Heart right ventricle (tissue), 16 donors: ENCODE data around the gene CTNNA1. TPM values are rescaled to one million over a fixed set of nuclear protein-coding genes. Genes with fewer than 3 reads are reported as not detected.
A peak's percentile ranks its signal among the peaks of the same experiment; 100 is the strongest.
"Not testable (repeated sequence)": the region's sequence is repeated elsewhere in the genome, so short reads cannot be mapped to it uniquely, and the experiment has no call there.

Experiments
- ATAC-seq, 8 donors: fragments of 200-7000 bp; cut with Tn5 transposase; one replicate each; pipeline ENCODE4 v1.9.1; 2020; ENCODE audit warnings: mild to moderate bottlenecking in 8 of 8, moderate library complexity in 8 of 8, moderate number of reproducible peaks in 1 of 8
- DNase-seq, 2 donors: peaks; one replicate each; pipeline ENCODE4 v3.0.0-alpha.2; 2020
- H3K27ac ChIP-seq, 10 donors: fragments of 200-600 bp; sonication (generic) in 2 of 10; one replicate each; pipeline versions ENCODE4 v1.5.0 to v1.8.0; 2020 to 2022; ENCODE audit warnings: mild to moderate bottlenecking in 3 of 10
- H3K27me3 ChIP-seq, 7 donors: fragments of 200-600 bp; one replicate each; pipeline ENCODE4 v1.8.0; 2021 to 2022; ENCODE audit warnings: mild to moderate bottlenecking in 2 of 7
- H3K36me3 ChIP-seq, 9 donors: fragments of 200-600 bp; sonication (generic) in 1 of 9; one replicate each; pipeline versions ENCODE4 v1.5.0 to v1.8.0; 2020 to 2022; ENCODE audit warnings: mild to moderate bottlenecking in 2 of 9
- H3K4me1 ChIP-seq, 9 donors: fragments of 200-600 bp; sonication (generic) in 1 of 9; one replicate each; pipeline versions ENCODE4 v1.5.0 to v1.8.0; 2020 to 2022; ENCODE audit warnings: mild to moderate bottlenecking in 4 of 9
- H3K4me3 ChIP-seq, 10 donors: fragments of 200-600 bp; sonication (generic) in 2 of 10; one replicate each; pipeline versions ENCODE4 v1.5.0 to v1.8.0; 2020 to 2022; ENCODE audit warnings: mild to moderate bottlenecking in 7 of 10, moderate library complexity in 2 of 10
- H3K9me3 ChIP-seq, 11 donors: fragments of 200-600 bp in 10 of 11; sonication (generic) in 2 of 11; one replicate each; pipeline versions ENCODE4 v1.5.0 to v1.8.0; 2013 to 2022; ENCODE audit warnings: mild to moderate bottlenecking in 2 of 11, control low read depth in 1 of 11, moderate library complexity in 1 of 11
- CTCF ChIP-seq, 9 donors: fragments of 200-600 bp; sonication (generic) in 2 of 9; IDR thresholded peaks; one replicate each; pipeline versions ENCODE4 v1.5.0 to v1.8.0; 2021 to 2022; ENCODE audit warnings: antibody characterized with exemption in 9 of 9, mild to moderate bottlenecking in 5 of 9, moderate library complexity in 1 of 9
- WGBS, 2 donors: extraction: QIAGEN DNeasy Blood & Tissue Kit; methylation state at CpG; one replicate each; pipeline ENCODE4 v1.1.7; 2013; ENCODE audit warnings: inconsistent platforms in 1 of 2; 5-methylcytosine and 5-hydroxymethylcytosine counted together
- intact Hi-C, 10 donors: fragments of 100-400 bp; cut with DNase I; formaldehyde crosslinking; loops; one replicate each; pipeline versions ENCODE4 v1.11.1 to v1.14.2; 2022
- polyA plus RNA-seq, 2 donors: library from polyadenylated mRNA; stranded (reverse); fragments of 200-250 nt; gene quantifications; one replicate each; pipeline ENCODE4 v1.2.3, GENCODE V29; 2013
- total RNA-seq, 10 donors: library from RNA; stranded (reverse); fragmentation: NEBNext Ultra II Directional in 3 of 10; extraction: Animal tissue kit (Norgen Biotek cat#: 25700) in 3 of 10; gene quantifications; one replicate each; pipeline versions ENCODE4 v1.2.1 to v1.2.4, GENCODE V29; 2021 to 2023
- donor health status: Arrhythmogenic right ventricular cardiomyopathy.
- donor health status: ischemic (EF 13 %, LVEDD 7.1; RV severe dilation, severe dysfunction).
- donor health status: healthy with polysubstance abuse.
- donor health status: DM: no; HTN: yes; CAD: no.
- donor health status: DM: no; HTN: no; CAD: no.
- donor health status: ischemic (EF 25% LVEDD 6.9; RV normal size, moderate dysfunction).
- donor health status: ischemic (EF 25% LVEDD 5.7; RV mildly dilated, moderate dysfunction).
- donor health status: healthy.
- donor health status: DM: yes; HTN: yes; CAD: no.
- donor health status: Ischemic cardiomyopathy.
- donor health status: ischemic (EF 35%, LVEDD 5.7; RV mildly dilated, moderate dysfunction).
- donor health status: nonischemic (EF 11% LVEDD 7.7; RV severe dilation, severe dysfunction).
- donor health status: DM: yes; HTN: yes; CAD: no.
- donor health status: PGD.
- donor health status: ischemic (EF 29% LVEDD 5.4; RV normal size, mild dysfunction).
- donor health status: nonischemic (EF 23%, LVEDD 6.1; RV moderate dilation, normal function).

CTNNA1 gene
- total and polyA plus RNA-seq, 12 donors = 128 to 416 (median 379) TPM

- no peaks in the 10 kb centered on the region for H3K27me3 ChIP-seq
- H3K4me3 ChIP-seq = no peak overlapping the region
- 87 to 88% methylated on average over 6 of the region's 6 CpGs for WGBS, 2 donors
- no peak overlapping the region for H3K27ac ChIP-seq
- peaks cover 14 to 80% (median 72%) of the 10 kb centered on the region in 9 donors for H3K4me1 ChIP-seq
- intact Hi-C loops = loop anchor here in 5 of 10 donors (10.0 kb wide), 5 partner anchors 102 to 508 kb away; partner anchors contain the start of gene HSPA9 (in 1 of the 5)
- TF ChIP-seq CTCF (IDR thresholded peaks at IDR 0.05) = no peak
- ATAC-seq (no peak), DNase-seq (no peak)
- peaks cover 0 to 17% (median 0%) of the 10 kb centered on the region in 11 donors for H3K9me3 ChIP-seq
- peaks cover 0 to 64% (median 13%) of the 10 kb centered on the region in 9 donors for H3K36me3 ChIP-seq
Observed at GRCh38 chr5:138757061-138757776, 4.0 kb downstream of the CTNNA1 start.

GRCh38 chr5:138760448-138761110, 7.4 kb downstream of the CTNNA1 start:
- peak overlapping the region in 1 of 10 donors; percentile 23 for H3K27ac ChIP-seq
- peaks cover 0 to 60% (median 13%) of the 10 kb centered on the region in 9 donors for H3K36me3 ChIP-seq
- H3K27me3 ChIP-seq = no peaks in the 10 kb centered on the region
- H3K4me3 ChIP-seq = no peak overlapping the region
- H3K4me1 ChIP-seq = peaks cover 5 to 95% (median 65%) of the 10 kb centered on the region in 9 donors
- ATAC-seq = peak in 3 of 8 donors; percentile 16 to 27 (median 23)
- 56% methylated on average over 11 of the region's 11 CpGs for WGBS, 2 donors
- TF ChIP-seq CTCF (IDR thresholded peaks at IDR 0.05) = no peak
- DNase-seq = no peak
- intact Hi-C loops = no loop called here
- H3K9me3 ChIP-seq = peaks cover 0 to 17% (median 0%) of the 10 kb centered on the region in 11 donors

- WGBS, 2 donors = 50 to 68% methylated on average over 7 of the region's 7 CpGs
- Histone ChIP-seq H3K9me3 (peaks cover 0 to 17% (median 0%) of the 10 kb centered on the region in 11 donors), H3K4me1 (peaks cover 5 to 95% (median 63%) of the 10 kb centered on the region in 9 donors), H3K36me3 (peaks cover 0 to 54% (median 13%) of the 10 kb centered on the region in 9 donors), H3K27ac (peak overlapping the region in 1 of 10 donors; percentile 15)
- H3K27me3 ChIP-seq, intact Hi-C loops, H3K4me3 ChIP-seq, DNase-seq: not testable (repeated sequence)
- peak in 1 of 8 donors; percentile 21 for ATAC-seq
Observed at GRCh38 chr5:138761115-138761514, 7.9 kb downstream of the CTNNA1 start.

- peaks cover 0 to 49% (median 13%) of the 10 kb centered on the region in 9 donors for H3K36me3 ChIP-seq
- H3K9me3 ChIP-seq = peaks cover 0 to 17% (median 0%) of the 10 kb centered on the region in 11 donors
- peak in 1 of 8 donors; percentile 19 for ATAC-seq
- intact Hi-C loops, DNase-seq, H3K4me3 ChIP-seq, H3K27me3 ChIP-seq: not testable (repeated sequence)
- H3K27ac ChIP-seq = peak overlapping the region in 1 of 10 donors; percentile 15
- peaks cover 7 to 95% (median 64%) of the 10 kb centered on the region in 9 donors for H3K4me1 ChIP-seq
- 75 to 76% methylated on average over 6 of the region's 6 CpGs for WGBS, 2 donors
Observed at GRCh38 chr5:138761670-138762069, 8.4 kb downstream of the CTNNA1 start.

- H3K27me3 ChIP-seq = no peaks in the 10 kb centered on the region
- TF ChIP-seq CTCF (IDR thresholded peaks at IDR 0.05) = no peak
- WGBS, 2 donors = 42 to 48% methylated on average over 1 of the region's 1 CpG
- H3K9me3 ChIP-seq = peaks cover 0 to 17% (median 0%) of the 10 kb centered on the region in 11 donors
- intact Hi-C loops = no loop called here
- peaks cover 0 to 49% (median 13%) of the 10 kb centered on the region in 9 donors for H3K36me3 ChIP-seq
- peak in 1 of 8 donors; percentile 45 for ATAC-seq
- peaks cover 7 to 95% (median 62%) of the 10 kb centered on the region in 9 donors for H3K4me1 ChIP-seq
- no peak overlapping the region for H3K4me3 ChIP-seq
- H3K27ac ChIP-seq = peak overlapping the region in 1 of 10 donors; percentile 15
- no peak for DNase-seq
Observed at GRCh38 chr5:138762110-138762509, 8.9 kb downstream of the CTNNA1 start.
